B cell (primary cell): Measurements from ENCODE around the gene SLC25A51. TPM values are rescaled to one million over a fixed set of nuclear protein-coding genes. Genes with fewer than 3 reads are reported as not detected.

Source experiments
- ATAC-seq: fragments of 200-7000 bp; cut with Tn5 transposase; one replicate; pipeline ENCODE4 v1.10.0; 2021; ENCODE audit warnings: low read depth, mild to moderate bottlenecking, moderate number of reproducible peaks, moderate library complexity
- CTCF ChIA-PET: fragments of 350-600 bp; sonication (Branson Sonifier 250); formaldehyde crosslinking; loops from one replicate; lab custom pipeline; 2021; ENCODE audit warnings: antibody characterized with exemption, inconsistent platforms; lab: Charles Lee
- POLR2A ChIA-PET: fragments of 350-600 bp; sonication (Branson Sonifier 250); formaldehyde crosslinking; loops from one replicate; lab custom pipeline; 2021; ENCODE audit warnings: antibody characterized with exemption; lab: Charles Lee
- DNase-seq: peaks from one replicate; pipeline ENCODE4 v3.0.0; 2013
- H2AFZ ChIP-seq: 2 replicates; pipeline ENCODE4 v1.6.1; 2012; ENCODE audit warnings: mild to moderate bottlenecking, low read depth, low read length; ENCODE audit not compliant: insufficient read depth, poor library complexity, severe bottlenecking
- H3K27ac ChIP-seq, 2 donors: 1 replicate in 1 of 2; 2 replicates in 1 of 2; pipeline ENCODE4 v1.5.1; 2012 to 2013; ENCODE audit warnings: low read length in 2 of 2, mild to moderate bottlenecking in 2 of 2, moderate library complexity in 1 of 2
- H3K27me3 ChIP-seq, 4 experiments: fragments of 200-600 bp in 1 of 4; sonication (generic) in 1 of 4; replicated peaks in 1 of 4; 1 replicate in 2 of 4; 2 replicates in 2 of 4; pipeline versions ENCODE4 v1.6.1 to v1.7.0; 2013 to 2016; ENCODE audit warnings: low read length in 3 of 4, mild to moderate bottlenecking in 2 of 4, mixed read lengths in 1 of 4, moderate library complexity in 1 of 4; ENCODE audit not compliant: insufficient read depth in 4 of 4, control insufficient read depth in 3 of 4; ENCODE audit errors: control extremely low read depth in 1 of 4
- H3K36me3 ChIP-seq, 2 experiments: replicated peaks in 1 of 2; 1 replicate in 1 of 2; 2 replicates in 1 of 2; pipeline versions ENCODE4 v1.6.1 to v1.7.1; 2013; ENCODE audit warnings: low read length in 1 of 2; ENCODE audit not compliant: insufficient read depth in 2 of 2, control insufficient read depth in 1 of 2; ENCODE audit errors: control extremely low read depth in 1 of 2, extremely low read depth in 1 of 2
- H3K4me1 ChIP-seq, 2 donors: fragments of 200-600 bp in 1 of 2; sonication (generic) in 1 of 2; 1 replicate in 1 of 2; 2 replicates in 1 of 2; pipeline versions ENCODE4 v1.5.1 to v1.6.1; 2013 to 2017; ENCODE audit warnings: low read length in 2 of 2; ENCODE audit not compliant: control insufficient read depth in 2 of 2, insufficient read depth in 2 of 2
- H3K4me2 ChIP-seq: replicated peaks from 2 replicates; pipeline ENCODE3; 2012; ENCODE audit warnings: mild to moderate bottlenecking, low read depth, low read length; ENCODE audit not compliant: poor library complexity, severe bottlenecking
- H3K4me3 ChIP-seq, 5 experiments: fragments of 200-600 bp in 1 of 5; sonication (generic) in 1 of 5; 1 replicate in 3 of 5; 2 replicates in 2 of 5; pipeline versions ENCODE4 v1.5.1 to v1.7.0; 2011 to 2016; ENCODE audit warnings: low read length in 4 of 5, mild to moderate bottlenecking in 4 of 5, low read depth in 2 of 5, control low read depth in 1 of 5, moderate library complexity in 1 of 5; ENCODE audit not compliant: insufficient read depth in 1 of 5; ENCODE audit errors: control extremely low read depth in 1 of 5, extremely low read depth in 1 of 5
- H3K79me2 ChIP-seq: fragments of 200-600 bp; sonication (generic); one replicate; pipeline ENCODE4 v1.6.0; 2016; ENCODE audit warnings: low read length; ENCODE audit not compliant: control insufficient read depth, insufficient read depth
- H3K9ac ChIP-seq: fragments of 200-600 bp; sonication (generic); 2 replicates; pipeline ENCODE4 v1.6.1; 2017; ENCODE audit warnings: mild to moderate bottlenecking, low read length, moderate library complexity
- H3K9me3 ChIP-seq, 3 donors: one replicate each; pipeline versions ENCODE4 v1.6.1 to v1.7.1; 2013; ENCODE audit warnings: low read length in 2 of 3; ENCODE audit not compliant: control insufficient read depth in 2 of 3, insufficient read depth in 1 of 3; ENCODE audit errors: control extremely low read depth in 1 of 3
- H4K20me1 ChIP-seq: 2 replicates; pipeline ENCODE4 v1.6.0; 2012; ENCODE audit warnings: mild to moderate bottlenecking, low read length; ENCODE audit not compliant: insufficient read depth, control insufficient read depth, poor library complexity, severe bottlenecking
- H3K27ac Mint-ChIP-seq: one replicate; pipeline ENCODE4 v1.8.0; 2021; ENCODE audit warnings: mixed read lengths
- H3K27me3 Mint-ChIP-seq: one replicate; pipeline ENCODE4 v1.8.0; 2021; ENCODE audit warnings: mixed read lengths
- H3K4me1 Mint-ChIP-seq: one replicate; pipeline ENCODE4 v1.8.0; 2021; ENCODE audit warnings: mixed read lengths
- H3K4me3 Mint-ChIP-seq: one replicate; pipeline ENCODE4 v1.8.0; 2021; ENCODE audit warnings: mixed read lengths
- H3K9me3 Mint-ChIP-seq: one replicate; pipeline ENCODE4 v1.8.0; 2022; ENCODE audit warnings: mixed read lengths; ENCODE audit not compliant: insufficient read depth
- EZH2 ChIP-seq: IDR thresholded peaks from 2 replicates; pipeline ENCODE4 v1.6.1; 2012; ENCODE audit warnings: borderline replicate concordance, low read depth, mild to moderate bottlenecking, moderate library complexity, low read length; ENCODE audit not compliant: insufficient read depth, poor library complexity, severe bottlenecking
- WGBS: methylation state at CpG from one replicate; pipeline ENCODE4 v1.1.5; 2013; ENCODE audit warnings: missing lambda C conversion rate; ENCODE audit not compliant: insufficient coverage; 5-methylcytosine and 5-hydroxymethylcytosine counted together
- intact Hi-C: fragments of 100-400 bp; cut with micrococcal nuclease; formaldehyde crosslinking; loops from one replicate; pipeline ENCODE4 v1.10.0; 2022
- polyA minus RNA-seq: library from RNA; depleted of rRNA, polyadenylated mRNA; stranded (reverse); fragments of >200 nt; gene quantifications from 2 replicates; pipeline ENCODE4 v1.2.3, GENCODE V29; 2012
- polyA plus RNA-seq: library from polyadenylated mRNA; depleted of rRNA; stranded (reverse); fragments of >200 nt; gene quantifications from 2 replicates; pipeline ENCODE4 v1.2.3, GENCODE V29; 2012
- total RNA-seq, 2 donors: library from RNA; stranded (reverse); fragments of 120-200 nt in 1 of 2; gene quantifications; 1 replicate in 1 of 2; 2 replicates in 1 of 2; pipeline versions ENCODE4 v1.2.3 to v1.2.4, GENCODE V29; 2013 to 2022
- TF ChIP-seq, protein P1 (sequence below): fragments of 200-600 bp; IDR thresholded peaks from one replicate; pipeline ENCODE4 v1.8.0; 2022; ENCODE audit warnings: antibody characterized with exemption, mild to moderate bottlenecking

Gene SLC25A51, protein sequence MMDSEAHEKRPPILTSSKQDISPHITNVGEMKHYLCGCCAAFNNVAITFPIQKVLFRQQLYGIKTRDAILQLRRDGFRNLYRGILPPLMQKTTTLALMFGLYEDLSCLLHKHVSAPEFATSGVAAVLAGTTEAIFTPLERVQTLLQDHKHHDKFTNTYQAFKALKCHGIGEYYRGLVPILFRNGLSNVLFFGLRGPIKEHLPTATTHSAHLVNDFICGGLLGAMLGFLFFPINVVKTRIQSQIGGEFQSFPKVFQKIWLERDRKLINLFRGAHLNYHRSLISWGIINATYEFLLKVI
- total RNA-seq (27.8 and 28.1 TPM in 2 replicates), polyA plus RNA-seq (9.9 and 12.9 TPM in 2 replicates), polyA minus RNA-seq (20.1 and 20.7 TPM in 2 replicates)
- total RNA-seq (2013), result 28.5 TPM

GRCh38 chr9:37903647-37904444 lies at the start of gene SLC25A51:
SLC25A51 (minus strand) TSS chr9:37904127; CDS start chr9:37888550, 15,577 bp downstream.
- Histone ChIP-seq H3K27me3 (no peaks in the 10 kb centered on the region), H2AFZ (peak within 1 kb of the TSS; percentile 93), H4K20me1 (no peaks in the 10 kb centered on the region), H3K27ac (peak within 1 kb of the TSS; percentile 71 to 78), H3K4me2 (peak within 1 kb of the TSS; percentile 93), H3K9ac (peak within 1 kb of the TSS; percentile 90), H3K4me3 (peak within 1 kb of the TSS; percentile 60 to 83 (median 79)), H3K9me3 (peaks cover 0 to 5% (median 0%) of the 10 kb centered on the region in 3 donors), H3K79me2 (peaks cover 20% of the 10 kb centered on the region), H3K36me3 (peaks cover 2 to 6% of the 10 kb centered on the region in 2 experiments), H3K4me1 (peaks cover 14 to 20% of the 10 kb centered on the region in 2 donors)
- Mint-ChIP-seq H3K27me3 (no peaks in the 10 kb centered on the region), H3K27ac (peak within 1 kb of the TSS; percentile 96), H3K4me3 (peak within 1 kb of the TSS; percentile 94), H3K4me1 (peaks cover 20% of the 10 kb centered on the region), H3K9me3 (no peaks in the 10 kb centered on the region)
- DNase-seq, result peak; percentile 98
- ChIA-PET POLR2A (interaction anchor here (0.6 to 1.1 kb wide), 3 partner anchors 438 to 1519 kb away, joined by 3 to 4 read pairs (median 4); partner anchors contain the start of gene ALDH1B1), CTCF (interaction anchor here (1.4 to 2.2 kb wide), 2 partner anchors 9 to 10 kb away, joined by 6 to 16 read pairs; no protein-coding TSS in a partner anchor)
- no peak for TF ChIP-seq EZH2
- TF ChIP-seq, protein P1, sequence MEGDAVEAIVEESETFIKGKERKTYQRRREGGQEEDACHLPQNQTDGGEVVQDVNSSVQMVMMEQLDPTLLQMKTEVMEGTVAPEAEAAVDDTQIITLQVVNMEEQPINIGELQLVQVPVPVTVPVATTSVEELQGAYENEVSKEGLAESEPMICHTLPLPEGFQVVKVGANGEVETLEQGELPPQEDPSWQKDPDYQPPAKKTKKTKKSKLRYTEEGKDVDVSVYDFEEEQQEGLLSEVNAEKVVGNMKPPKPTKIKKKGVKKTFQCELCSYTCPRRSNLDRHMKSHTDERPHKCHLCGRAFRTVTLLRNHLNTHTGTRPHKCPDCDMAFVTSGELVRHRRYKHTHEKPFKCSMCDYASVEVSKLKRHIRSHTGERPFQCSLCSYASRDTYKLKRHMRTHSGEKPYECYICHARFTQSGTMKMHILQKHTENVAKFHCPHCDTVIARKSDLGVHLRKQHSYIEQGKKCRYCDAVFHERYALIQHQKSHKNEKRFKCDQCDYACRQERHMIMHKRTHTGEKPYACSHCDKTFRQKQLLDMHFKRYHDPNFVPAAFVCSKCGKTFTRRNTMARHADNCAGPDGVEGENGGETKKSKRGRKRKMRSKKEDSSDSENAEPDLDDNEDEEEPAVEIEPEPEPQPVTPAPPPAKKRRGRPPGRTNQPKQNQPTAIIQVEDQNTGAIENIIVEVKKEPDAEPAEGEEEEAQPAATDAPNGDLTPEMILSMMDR, result peak; percentile 82
- ATAC-seq, result peak; percentile 88
- WGBS, result under 1% methylated on average over 84 of the region's 84 CpGs
- intact Hi-C loops, result loop anchor here (1.0 to 5.0 kb wide), 6 partner anchors 102 to 439 kb away; partner anchors contain the start of genes DCAF10, FBXO10, POLR1E and SHB
